D341Med (cell line): ENCODE results near the gene GEMIN5.

ENCODE experiments used
- DNase-seq: peaks from one replicate; pipeline ENCODE4 v3.0.0; 2012; ENCODE audit warnings: low spot score

The GEMIN5 gene

DNA sequence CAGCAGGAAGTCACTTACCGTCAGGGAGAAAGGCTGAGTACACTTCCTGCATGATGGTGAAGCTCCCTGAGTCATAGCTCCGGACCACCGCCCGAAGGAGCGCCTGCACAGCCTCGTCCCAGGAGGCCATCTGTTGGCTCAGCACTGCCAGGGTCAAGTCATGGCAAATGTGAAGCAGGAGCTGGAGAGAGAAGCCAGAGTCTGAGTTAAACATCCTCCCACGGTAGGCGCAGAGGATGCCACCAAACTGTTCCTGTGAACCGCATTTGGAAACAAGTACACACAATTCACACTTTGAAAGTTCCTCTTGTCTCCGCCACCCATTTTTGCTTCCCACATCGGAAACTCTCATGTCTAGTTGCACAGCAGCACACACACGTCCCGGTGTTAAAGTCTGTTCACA is 45.6 kb downstream of the GEMIN5 start:
- DNase-seq, result no peak

DNA sequence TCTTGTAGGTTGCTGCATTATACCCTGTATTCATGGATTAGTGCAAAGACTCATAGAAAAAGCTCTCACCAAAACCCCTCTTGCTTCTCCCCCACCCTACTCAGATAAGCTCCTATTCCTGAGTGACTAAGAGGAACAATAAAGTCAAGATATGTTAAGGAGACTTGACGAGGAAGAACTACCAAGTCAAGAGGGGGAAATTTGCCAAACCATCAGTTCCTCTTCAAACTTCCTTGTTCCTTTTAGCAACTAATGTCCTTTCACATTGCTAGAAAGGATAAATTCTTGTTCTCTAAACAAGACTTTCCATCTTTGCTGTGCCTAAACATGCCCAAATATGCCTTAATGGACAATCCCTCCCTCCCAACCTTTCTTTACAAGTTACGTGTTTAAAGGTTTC is 52.6 kb downstream of the GEMIN5 start:
- DNase-seq, result no peak

GRCh38 chr5:154884424-154884823 is 53.6 kb downstream of the GEMIN5 start:
- DNase-seq, result no peak

GRCh38 chr5:154881986-154882385 is 56.0 kb downstream of the GEMIN5 start:
- no peak for DNase-seq

DNA sequence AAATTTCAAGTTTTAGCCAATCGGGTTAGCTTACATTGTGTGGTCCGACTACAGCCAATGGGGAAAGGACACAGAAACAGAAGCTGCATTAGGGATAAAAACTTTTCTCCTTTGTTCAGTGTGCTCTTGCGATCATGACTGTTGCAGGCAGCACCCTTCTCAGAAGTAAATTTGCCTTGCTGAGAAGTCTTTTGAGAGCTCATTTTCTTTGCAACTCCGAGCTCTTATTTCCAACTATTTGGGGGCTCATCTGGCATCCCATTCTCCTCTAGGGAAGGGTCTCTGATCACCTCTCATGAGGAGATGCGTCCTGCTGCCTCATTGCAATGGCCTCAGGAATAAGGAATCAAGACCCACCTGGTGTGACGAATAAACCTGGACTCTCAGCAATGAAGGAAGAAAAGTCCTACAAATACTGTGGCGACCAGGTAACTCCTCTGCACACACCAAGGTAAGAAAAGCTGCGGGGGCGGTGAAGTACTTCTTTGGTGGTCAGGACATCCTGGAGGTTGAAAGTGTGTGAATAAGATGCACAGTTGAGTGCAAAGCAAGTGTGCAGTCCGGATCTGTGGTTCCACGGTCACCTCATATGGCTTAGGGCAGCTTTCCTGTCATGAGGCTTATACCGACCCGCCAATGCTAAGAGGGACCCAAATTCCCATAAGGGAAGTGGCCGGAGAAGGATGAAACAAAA is 59.2 kb downstream of the GEMIN5 start:
- DNase-seq, result no peak

GRCh38 chr5:154873791-154874331 is 64.2 kb downstream of the GEMIN5 start:
- DNase-seq, result no peak

- DNase-seq, result no peak
Observed at GRCh38 chr5:154871734-154872133, 66.3 kb downstream of the GEMIN5 start.

- peak; percentile 53 for DNase-seq
Observed at GRCh38 chr5:154868702-154869101, 69.3 kb downstream of the GEMIN5 start.

DNA sequence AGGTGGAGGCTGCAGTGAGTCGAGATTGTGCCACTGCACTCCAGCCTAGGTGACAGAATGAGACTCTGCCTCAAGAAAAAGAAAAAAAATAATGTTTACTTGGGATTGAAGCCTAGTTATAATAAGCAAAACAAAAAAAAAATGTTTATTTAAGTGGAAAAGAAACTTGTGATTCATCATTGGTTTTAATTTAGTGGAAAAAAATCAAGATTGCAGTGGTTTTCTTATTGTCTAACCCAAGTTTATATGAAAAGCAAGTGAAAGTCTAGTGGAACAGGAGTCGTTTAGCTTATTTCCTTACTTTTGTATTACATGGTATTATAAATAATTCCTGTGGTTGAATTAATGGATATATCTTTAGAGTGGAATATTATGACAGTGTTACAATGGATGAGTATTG is 71.2 kb downstream of the GEMIN5 start:
- DNase-seq, result no peak

GRCh38 chr5:154865466-154866184 is 72.4 kb downstream of the GEMIN5 start:
- no peak for DNase-seq

DNA sequence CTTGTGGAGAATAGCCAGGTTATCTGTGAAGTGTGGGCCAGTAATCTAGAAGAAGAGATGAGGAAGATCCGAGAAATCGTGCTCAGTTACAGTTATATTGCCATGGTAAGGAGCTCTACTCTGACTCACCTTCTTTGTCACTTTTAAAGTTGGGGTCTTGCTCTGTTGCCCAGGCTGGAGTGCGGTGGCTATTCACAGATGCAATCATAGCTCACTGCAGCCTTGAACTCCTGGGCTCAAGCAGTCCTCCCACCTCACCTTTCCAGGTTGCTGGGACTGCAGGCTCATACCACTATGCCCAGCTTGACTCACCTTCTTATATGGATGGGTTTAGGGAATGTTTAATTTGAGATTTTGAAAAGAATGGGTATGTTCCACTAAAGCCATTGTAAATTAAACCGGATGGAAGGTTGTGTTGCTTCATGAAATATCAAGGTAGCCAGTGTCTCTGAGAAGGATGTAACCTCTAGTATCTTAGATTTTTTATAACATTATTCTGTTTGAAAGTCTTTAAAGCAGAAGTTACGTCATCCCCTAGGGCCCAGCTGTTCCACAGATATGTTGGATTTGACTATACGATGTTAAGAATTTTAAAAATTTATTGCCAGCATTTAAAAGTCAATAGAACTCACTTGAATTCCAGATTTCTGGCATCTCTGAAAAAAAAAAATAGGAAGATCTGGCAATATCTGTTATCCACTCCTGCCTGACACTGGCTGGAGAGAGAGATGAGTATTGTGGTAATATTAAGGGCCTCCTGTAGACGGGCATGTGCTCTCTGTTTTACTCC is 74.5 kb downstream of the GEMIN5 start:
- DNase-seq, result no peak

DNA sequence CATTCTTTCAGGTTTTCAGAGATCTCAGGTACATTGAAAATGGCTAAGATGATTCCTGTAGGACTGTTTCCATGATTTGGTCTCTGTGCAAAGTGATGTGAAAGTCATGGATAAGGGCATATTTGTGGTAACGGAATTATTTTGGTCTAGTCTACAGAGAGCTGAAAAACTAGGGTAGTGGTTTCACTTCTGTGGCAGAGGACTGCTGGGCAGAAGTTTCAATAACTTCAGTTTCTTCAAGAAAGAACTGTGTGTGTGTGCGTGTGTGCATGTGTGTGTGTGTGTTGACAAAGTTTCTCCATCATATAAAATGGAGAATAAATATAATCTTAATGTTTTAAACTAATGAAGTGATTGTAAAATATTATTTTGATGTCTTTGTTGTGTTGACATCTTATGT is 75.2 kb downstream of the GEMIN5 start:
- DNase-seq, result no peak

DNA sequence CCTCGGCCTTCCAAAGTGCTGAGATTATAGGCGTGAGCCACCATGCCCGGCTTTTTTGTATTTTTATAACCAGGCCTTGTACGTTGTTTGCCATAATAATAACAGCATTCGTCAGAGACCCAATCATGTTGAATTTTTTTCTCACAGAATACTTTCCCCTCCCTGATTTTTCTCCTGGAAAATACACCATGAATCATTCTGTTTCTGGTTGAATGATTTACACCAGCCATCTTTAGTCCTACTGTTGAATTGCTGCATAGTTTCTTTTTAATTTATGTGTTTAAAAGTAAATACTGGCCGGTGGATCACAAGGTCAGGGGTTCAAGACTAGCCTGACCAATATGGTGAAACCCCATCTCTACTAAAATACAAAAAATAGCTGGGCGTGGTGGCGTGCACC is 76.1 kb downstream of the GEMIN5 start:
- DNase-seq, result no peak

GRCh38 chr5:154860765-154861164 is 77.2 kb downstream of the GEMIN5 start:
- no peak for DNase-seq

GRCh38 chr5:154860123-154860522 is 77.9 kb downstream of the GEMIN5 start:
- no peak for DNase-seq

DNA sequence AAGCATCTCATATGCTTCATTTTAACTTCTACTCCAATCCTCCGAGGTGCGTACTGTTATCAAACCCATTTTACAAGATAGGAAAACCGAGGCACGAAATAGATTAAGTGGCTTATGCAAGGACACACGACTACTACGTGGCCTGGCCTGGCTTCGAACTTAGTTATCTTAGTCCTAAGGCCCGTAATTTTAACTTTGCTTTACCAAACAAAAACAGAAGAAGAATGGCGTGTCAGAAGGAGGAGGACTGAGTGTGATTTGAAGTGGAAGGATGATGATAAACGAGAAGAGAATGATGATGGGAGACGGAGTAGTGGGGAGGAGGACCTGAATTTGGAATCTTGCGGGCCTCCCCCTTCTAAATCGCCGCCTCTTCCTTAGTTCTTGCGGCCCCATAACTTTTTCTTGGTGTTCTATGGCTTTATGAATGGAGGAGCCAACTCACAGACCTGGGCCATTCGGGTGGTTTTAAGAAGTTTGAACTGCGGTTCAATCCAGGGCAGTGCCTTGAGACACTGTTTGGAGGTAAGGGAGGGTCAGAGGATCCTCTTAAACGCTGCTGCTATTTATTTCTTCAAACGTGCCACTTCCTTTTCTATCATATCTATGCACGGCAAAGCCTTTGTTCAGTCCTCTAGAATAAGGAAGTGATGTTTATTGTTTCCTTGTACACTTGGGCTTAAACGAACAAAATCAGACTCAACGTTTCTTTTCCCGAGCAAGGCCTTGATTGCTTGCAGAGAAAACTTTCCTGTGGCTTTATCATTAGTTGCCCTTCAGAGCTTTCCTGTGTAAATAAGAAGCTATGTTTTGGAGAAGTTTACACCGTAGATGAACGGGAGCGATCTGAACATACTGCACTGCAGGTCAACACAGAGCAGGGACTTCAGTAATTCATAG is 78.8 kb downstream of the GEMIN5 start:
- no peak for DNase-seq

- peak; percentile 92 for DNase-seq
Observed at GRCh38 chr5:154858297-154858971, 79.6 kb downstream of the GEMIN5 start, which contains the start of gene CNOT8. TSS of gene CNOT8 (plus strand) at chr5:154858627. CDS start at chr5:154863279, 4,652 bp downstream.

GRCh38 chr5:154857530-154858296 is 80.3 kb downstream of the GEMIN5 start:
- DNase-seq, result peak; percentile 89

GRCh38 chr5:154851351-154851750 is 86.7 kb downstream of the GEMIN5 start:
- DNase-seq, result no peak
